ENCODE data around the gene CHAT.

CHAT gene

DNA sequence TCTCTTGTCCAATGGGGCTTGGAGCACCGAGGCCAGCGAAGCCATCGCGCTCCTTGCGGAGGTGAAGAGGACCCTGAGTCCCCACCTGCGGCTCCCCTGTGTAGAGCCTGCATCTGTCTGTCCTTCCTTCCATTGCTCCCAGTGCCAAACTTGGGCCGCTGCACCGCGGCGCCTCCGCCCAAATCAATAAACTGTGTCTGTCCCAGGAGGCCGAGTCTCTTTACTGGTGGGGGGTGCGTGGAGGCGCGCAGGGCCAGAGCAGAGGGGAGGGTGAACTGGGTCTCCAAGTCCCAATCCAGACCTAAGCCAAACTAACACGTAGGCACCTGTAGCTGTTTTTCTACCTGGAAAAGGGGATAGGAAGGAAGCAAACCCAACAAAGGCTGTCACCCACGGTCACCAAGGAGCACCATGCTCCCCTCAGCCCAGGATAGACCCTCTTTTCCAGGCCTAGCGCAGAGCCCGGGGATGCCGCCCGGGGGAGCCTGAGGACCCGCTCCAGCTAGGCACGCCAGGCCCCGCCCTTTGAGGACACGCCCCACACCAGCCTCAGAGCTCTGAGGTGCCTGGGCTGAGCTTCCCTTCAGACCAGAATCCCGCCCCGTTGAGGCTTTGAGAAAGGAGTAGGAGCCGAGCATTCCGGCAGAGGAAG is 1.2 kb upstream of the CHAT start:
- peak; percentile 59 for DNase-seq

DNA sequence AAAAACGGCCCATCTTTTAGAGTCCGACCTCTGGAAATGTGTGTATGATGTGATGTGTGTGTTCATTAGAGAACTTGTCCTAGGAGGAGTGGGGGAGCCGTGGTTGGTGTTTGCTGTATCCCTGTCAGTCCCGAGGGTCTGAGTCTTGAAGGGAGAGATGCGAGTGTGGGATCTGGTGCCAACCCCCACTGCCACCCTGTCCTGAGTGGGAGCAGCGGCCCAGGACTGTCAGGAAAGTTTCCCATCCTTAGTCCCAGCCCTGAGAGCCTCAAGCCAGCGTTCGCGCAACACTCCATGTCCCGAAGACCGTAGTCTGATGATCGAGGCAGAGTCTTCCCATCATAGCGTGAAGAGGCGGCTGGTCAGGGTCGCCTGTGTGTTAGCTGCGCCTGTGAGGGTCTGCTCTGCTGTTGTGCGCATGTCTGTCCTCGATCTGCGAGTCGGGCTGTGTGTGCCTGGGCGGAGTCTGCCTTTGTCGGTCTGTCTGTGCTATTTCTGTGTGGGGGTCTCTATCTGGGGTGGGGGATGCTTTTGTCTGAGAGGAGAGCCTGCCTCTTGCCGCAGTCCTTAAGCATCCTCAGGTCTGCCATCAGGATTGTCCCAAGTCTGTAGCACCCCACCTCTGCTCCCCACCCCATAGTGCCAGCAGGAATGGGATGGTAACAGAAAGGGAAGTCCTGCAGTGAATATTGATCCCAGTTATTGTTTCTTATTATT is 514 bp upstream of the CHAT start:
- no peak for DNase-seq

DNA sequence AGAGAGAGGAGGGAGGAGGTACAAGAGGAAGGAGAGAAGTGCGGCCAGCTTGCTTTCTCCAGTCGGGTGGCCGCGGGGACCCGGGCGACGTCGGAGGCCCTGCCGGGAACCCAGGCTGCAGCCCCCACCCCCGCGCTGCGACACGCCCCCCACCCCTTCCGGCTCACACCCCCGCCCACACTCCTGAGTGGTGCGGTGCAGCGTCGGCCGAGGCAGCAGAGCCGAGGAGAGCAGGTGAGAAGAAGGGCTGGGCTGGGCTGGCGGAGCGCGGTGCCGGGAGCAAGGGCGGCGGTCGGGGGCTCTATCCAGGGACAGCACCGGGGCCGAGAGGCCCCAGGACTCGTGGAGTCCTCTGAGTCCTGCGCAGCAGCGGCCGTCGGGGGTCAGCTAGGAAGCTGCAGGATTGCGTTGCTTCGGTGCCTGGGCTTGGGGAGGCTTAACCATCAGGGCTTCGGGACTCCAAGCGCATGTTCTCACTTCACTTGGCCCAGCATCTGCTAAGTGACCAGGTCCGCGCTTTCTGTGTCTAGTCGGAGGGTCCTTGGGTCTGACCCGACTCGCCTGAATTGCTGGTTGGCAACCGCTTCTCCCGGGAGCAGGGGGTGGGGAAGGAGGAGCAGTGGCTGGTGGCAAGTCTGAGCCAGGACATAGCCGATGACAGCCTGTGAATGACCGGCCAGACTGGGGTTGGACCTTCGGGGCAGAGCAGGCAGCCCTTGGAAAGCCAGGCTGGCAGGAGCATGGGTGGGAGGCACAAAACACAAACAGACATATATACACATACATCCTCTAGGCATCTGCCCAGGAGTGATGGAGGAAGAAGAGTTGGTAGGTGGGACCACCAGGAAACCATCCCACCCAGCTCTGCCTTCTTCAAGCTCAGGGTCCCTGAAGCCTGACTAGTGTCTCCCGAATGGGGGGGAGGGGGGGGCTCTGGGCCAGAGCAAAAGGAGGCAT is 683 bp downstream of the CHAT start:
- DNase-seq, result peak; percentile 40

DNA sequence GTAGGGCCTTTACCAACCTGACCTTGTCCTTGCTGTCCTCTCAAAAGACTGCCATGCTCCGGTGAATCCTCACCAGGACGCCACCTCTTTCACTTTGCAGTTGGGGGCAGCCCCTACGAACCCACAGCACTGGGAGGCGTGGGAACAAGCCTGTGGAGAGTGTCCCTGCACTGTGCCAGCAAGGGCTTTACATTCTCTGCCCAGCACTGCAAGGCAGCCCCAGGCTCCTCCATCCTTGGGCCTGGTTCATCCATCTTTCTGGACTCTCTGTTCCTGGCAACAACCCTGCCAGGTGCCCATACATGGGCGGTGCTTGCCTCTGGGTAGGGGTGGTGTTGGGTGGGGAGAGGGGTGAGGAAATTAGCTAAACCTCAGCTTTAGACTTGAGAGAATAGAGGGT is 1.4 kb downstream of the CHAT start:
- DNase-seq, result no peak

DNA sequence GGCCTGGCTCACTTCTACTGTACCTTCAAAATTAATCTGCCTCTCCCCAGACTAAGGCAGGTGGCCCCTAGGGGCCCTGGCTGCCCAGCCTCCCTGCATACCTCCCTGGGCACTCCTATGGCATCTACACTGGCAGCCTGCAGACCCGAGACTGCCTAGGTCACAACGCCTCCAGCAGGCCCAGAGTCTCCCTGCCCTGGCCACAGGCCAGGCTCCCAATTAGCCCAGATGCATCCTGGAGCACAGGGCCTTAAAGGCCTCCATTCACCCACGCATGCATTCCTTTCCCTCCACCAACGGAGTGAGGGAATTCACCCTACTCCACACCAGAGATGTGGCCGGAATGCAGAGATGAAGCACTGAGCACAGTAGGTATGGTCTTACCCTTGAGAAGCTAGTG is 1.9 kb downstream of the CHAT start:
- DNase-seq, result no peak

DNA sequence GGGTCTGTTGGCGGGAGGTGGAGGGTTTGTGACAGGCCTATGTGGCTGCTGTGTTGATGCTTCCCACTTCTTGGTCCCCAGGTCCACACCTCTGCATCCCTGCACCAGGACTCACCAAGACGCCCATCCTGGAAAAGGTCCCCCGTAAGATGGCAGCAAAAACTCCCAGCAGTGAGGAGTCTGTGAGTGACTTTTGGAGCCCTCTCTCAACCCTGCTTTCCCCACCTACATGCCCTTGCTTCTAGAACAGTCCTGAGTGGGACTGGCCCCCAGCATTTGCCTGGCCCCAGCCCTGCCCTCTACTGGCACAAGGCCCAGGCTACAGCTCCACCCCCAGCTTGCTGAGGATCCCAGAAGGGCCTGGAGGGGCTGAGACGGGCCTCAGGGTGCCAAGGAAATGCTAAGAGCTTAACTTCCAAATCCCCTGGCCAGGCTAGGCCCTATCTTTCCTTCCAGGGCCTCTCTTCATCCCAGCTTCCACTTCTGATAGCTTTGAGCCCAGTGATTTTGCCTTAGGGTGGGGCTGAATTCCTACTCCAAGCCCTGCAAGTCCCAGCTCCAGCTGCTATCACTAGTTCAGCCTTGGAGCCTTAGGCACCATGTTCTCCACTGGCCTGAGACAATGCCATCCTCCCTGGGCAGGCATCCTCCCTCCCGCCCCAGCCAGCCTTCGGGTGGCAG is 2.7 kb downstream of the CHAT start:
- no peak for DNase-seq

DNA sequence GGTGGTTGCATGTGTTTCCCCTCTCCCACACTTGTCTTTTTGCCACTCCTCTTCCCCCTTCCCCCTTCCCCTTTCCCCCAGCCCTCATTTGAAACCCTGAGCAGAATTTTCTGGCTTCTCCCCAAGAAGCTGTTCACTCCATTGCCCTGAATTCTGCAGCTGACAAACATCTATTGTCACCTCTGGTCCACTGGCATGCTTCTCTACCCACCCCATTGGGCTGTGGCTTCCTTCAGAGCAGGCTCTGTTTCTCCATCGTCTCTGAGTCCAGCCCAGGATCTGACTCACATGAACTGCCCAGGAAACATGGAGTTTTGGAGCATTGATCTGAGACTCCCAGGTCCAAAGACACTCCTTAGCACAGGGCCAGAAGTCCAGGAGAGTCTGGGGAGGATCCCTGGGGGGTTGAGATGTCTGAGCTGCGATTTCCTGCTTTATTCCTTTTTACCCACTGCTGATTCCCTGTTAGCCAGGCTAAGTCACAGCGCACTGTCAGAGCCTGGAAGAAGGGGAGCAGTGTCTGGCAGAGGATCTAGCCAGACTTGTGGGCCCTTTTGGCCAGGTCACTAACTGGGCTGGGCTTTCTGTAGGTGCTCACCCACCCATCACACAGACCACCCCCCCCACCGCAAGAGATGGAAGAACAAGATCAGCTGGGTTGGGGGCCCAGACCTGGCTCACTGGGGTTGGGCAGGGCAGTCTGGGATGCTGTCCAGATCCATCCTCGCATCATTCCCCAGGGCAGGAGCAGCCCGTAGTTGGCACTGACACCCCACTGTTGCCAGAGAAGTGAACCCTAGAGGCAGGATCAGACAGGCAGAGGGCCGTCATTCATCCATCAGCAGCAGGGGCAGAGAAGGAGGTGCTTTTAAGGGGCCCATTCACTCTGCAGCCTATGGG is 3.5 kb downstream of the CHAT start:
- no peak for DNase-seq

DNA sequence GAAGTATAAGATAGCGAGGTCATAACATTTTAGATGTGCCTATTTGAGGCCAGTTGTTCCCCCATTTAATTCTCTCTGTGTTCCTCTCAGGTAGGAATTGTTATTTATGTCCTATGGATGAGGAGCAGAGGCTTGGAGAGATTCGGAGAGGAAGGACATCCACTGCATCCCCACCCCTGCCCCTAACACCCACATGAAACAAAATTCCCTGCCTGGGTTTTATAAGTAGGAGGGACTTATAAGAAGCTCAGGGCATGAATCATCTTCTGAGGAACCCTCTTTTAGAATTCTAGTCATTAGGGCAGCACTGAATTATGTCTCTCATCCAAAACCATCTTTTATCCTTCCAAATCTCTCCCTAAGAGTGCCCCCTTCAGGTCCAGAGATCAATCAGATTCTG is 5.0 kb downstream of the CHAT start:
- DNase-seq, result no peak

DNA sequence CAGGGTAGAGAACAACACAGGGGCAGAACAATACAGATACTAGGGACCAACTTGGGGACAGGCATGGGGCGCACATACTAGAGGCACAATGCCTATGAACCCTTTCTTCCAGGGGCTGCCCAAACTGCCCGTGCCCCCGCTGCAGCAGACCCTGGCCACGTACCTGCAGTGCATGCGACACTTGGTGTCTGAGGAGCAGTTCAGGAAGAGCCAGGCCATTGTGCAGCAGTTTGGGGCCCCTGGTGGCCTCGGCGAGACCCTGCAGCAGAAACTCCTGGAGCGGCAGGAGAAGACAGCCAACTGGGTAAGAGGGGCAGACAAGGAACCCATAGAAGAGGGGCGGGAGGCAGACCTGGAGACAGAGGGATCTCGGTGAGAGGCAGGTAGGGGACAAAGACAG is 5.8 kb downstream of the CHAT start:
- DNase-seq, result no peak

DNA sequence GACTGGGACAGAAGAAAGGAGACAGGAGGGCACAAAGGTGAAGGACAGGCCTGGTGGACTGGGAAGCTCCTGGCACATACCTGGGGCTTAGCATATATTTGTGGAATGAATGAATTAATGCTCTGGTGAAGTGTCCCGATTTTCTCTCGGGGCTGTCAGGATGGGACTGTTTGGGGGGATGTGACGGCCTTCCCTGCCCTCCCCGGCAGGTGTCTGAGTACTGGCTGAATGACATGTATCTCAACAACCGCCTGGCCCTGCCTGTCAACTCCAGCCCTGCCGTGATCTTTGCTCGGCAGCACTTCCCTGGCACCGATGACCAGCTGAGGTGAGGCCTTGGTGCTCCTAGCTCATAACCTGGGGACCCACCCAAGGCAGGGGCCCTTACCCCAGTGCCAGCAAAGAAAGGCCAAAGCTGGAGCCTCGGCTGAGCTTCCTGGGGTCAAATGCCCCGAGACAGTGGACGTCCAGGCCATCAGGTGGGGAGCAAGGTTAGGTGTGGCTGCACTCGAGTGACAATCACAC is 6.5 kb downstream of the CHAT start:
- no peak for DNase-seq

DNA sequence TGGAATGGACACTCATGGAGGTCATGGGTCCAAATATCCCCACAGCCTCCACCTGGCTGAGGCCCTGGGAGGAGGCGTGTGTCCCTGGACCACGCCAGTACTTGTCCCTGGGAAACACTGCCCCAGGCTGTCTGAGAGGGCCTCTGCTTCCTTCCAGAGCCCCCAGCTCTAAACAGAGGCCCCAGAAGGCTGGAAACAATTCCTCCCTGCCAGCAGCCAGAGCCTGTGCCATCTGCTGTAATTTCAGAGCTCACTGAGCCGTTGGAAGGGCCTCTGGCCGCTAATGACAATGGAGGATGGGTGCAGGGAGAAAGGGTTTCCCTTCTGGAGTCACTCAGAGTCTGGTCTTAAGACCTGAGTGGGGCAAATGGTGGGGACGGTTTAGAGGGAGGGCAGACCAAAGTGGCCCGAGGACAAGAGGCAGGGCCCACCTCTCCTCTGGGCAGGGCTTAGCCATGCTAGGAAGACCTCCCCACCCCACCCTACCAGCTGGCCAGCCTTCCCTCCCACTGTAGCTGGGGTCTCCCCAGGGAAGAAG is 7.1 kb downstream of the CHAT start:
- DNase-seq, result peak; percentile 90

DNA sequence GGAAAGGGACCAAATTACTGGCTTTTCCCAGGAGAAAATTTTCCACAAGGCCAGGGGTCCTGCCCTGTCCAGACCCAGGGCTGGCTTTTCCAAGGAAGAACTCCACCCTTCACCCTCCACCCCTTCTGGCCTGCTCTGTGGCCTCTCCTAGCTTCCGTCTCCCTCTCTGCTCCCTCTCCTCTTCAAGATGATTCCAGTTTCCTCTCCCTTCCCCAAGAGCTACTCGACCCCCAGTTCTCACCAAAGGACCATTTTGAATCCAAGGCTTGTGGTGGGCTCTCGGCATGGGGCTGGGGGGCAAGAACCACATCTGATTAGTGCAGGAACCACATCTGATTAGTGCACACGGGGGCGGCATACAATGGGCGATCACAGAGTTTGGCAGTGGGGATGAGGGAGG is 7.7 kb downstream of the CHAT start:
- no peak for DNase-seq

DNA sequence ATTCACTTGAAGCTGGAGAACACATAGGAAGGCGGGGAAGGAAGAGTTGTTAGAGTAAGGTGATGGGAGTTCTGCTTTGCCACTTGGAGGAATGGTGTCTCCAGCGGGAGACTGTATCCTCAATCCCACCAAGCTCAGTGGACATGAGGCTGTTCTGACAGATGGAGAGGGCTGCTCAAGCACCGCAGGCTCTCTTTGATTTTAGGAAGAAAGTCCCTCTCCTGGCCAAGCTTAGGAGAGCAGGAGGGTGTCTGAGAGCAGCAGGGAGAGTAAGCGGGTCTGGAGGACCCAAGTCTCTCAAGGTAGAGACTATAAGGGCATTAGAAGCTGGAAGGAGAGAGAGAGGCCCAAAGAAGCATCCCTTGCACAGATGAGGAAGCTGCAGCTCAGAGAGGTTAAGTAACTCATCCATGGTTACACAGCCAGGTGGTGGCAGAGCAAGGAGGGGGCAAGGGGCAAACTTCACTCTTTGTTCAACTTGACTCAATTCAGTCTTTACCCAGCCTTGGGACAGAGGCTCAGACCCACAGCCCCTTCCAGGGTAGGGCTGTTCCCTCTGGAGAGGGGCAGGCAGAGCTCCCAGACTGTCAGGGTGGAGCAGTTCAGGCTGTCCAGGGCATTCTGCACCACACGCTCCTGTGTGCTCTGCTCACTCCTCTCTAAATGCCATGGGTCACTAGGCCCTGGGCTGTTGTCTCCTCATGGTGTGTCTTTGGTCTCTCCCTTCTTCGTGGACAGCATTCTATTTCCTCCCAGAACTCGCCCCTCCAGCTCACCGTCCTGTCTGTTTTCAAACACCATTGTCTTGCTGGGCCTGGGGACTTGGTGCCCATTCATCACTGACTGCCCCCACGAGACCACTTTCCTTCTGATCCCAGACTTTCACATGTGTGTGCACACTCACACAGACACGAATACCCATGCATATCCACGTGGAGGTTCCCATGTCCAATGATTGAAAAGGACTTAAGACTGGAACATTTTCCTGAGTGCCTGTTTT is 8.9 kb downstream of the CHAT start:
- no peak for DNase-seq

DNA sequence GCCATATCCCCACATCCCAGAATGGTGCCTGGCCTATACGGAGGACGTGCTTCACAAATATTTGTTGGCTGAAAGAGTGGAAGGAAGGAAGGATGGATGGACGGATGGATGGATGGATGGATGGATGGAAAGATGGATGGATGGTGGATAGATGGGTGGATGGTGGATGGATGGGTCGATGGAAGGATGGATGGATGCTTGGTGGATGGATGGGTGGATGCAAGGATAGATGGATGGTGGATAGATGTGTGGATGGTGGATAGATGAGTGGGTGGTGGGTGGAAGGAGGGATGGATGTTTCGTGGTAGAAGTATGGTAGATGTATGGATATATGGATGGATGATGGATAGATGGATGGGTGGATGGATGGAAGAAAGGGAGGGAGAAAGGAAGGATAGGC is 10.8 kb downstream of the CHAT start:
- no peak for DNase-seq

DNA sequence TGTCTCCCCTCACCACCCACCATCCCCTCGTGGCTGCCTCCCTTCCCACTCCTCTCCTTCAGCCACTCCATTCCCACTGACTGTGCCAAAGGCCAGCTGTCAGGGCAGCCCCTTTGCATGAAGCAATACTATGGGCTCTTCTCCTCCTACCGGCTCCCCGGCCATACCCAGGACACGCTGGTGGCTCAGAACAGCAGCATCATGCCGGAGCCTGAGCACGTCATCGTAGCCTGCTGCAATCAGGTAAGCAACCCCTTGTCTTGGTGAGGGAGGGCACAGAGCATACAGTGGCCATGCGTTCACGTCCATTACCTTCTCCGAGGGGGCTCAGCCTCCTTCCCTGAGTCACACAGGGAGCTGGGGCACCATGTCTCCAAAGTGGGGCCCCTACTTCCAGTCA is 11.6 kb downstream of the CHAT start:
- DNase-seq, result no peak

DNA sequence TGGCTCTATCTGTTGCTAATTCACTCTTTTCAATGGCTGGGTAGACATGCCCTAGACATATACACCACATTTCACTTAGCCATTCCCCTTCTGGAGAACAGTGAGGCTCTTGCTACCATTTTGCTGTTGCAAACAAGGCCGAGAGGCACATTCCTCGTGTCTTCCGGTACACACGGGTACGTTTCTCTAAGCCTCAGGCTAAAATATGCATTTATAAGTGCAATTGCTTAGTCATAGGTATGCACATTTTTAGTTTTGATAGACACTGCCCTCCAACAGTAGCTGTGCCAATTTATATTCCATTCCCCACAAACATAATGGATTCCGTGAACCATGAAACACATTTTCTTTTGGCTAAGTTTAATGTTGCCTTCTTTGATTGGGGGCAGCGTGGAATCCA is 13.2 kb downstream of the CHAT start:
- no peak for DNase-seq

DNA sequence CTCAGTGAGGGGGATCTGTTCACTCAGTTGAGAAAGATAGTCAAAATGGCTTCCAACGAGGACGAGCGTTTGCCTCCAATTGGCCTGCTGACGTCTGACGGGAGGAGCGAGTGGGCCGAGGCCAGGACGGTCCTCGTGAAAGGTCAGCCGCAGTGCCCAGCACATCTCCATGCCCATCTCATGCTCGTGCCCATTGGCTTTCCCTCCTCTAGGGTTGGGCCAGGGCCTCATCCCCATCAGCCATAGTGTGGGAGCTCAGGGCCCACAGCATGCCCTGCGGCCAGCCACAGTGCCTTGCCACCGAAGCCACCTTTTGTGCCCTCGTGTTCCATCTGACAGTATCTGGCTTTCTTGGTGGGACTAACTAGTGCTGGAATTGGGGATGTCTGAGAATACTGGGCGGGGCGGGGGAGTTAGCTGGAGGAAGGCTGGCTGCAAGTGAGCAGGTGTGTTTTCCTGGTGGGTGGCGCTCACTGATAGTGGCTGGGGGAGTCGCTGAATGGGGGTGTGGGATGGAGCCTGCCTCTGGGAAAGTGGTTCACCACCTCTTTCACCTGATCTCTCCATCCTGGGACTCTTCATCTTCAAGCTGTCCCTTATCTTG is 13.9 kb downstream of the CHAT start:
- no peak for DNase-seq

DNA sequence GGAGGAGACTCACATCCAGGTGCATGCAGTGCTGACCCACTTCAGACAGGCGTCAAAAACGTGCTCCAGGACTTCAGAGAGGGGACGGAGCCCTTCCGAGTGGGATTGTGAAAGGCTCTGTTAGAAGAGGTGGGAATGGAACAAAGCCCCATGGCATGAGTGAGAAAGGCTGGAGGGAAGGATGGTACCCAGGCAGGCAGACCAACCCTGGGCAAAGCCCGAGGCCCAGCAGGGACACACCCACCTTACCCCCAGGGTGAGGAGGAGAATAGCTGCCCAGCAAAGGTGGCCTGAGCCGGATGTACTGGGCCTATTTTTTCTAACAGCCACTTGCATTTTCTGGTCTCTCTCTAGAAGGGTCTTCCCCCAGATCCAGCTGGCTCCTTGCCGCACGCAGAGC is 14.8 kb downstream of the CHAT start:
- DNase-seq, result no peak

DNA sequence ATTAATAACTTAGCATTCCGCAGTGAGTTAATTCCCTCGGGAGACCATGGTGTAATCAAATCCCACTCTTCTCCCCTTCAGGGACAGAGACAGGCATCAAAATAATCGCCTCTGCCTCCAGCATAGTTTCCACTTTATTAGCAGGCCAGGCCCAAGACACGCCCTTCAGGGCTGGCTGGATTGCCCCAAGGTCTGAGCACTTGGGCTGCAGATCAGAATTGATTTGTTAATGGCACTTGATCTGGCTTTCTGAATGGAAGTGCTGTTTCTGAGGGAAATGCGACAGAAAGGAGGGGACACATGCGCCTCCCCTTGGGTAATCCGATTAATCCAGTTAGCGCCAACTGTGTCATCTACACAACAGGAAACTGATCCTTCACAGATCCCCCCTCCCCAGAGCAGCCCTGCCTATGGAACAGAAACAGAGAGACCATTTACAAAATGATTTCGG is 15.6 kb downstream of the CHAT start:
- peak; percentile 2 for DNase-seq

DNA sequence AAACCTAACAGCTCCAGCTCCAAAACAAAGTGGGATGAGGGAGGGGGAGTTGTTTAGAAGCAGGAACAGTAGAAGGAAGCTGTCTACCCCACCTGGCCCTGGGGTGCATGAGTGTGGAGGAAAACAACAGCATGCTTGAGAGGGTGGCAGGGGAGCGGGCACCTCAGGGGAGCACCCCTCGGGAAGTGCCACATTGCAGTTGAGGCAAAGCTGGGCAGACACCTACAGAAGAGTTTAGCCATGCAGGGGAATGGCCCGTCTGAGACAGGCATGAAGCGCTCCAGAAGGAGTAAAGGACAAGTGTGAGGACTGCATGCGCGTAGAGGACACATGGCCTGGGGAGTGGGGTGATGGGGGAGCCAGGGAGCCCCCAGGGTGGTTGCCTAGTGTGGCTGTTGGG is 18.1 kb downstream of the CHAT start:
- DNase-seq, result no peak
